Astrocyte (in vitro differentiated cells and primary cell): Measurements from ENCODE around the gene KCNMA1.

Experiments
- EZH2 ChIP-seq: IDR thresholded peaks from 2 replicates; pipeline ENCODE4 v1.6.1; 2012; ENCODE audit warnings: mild to moderate bottlenecking, low read length, inconsistent platforms; ENCODE audit not compliant: insufficient read depth
- TF ChIP-seq, protein P1 (sequence below): IDR thresholded peaks from 2 replicates; pipeline ENCODE4 v1.5.1; 2011; ENCODE audit warnings: low read depth, mild to moderate bottlenecking, inconsistent platforms, low read length, moderate library complexity; ENCODE audit not compliant: insufficient read depth

- TF ChIP-seq EZH2 = no peak
- TF ChIP-seq, protein P1, sequence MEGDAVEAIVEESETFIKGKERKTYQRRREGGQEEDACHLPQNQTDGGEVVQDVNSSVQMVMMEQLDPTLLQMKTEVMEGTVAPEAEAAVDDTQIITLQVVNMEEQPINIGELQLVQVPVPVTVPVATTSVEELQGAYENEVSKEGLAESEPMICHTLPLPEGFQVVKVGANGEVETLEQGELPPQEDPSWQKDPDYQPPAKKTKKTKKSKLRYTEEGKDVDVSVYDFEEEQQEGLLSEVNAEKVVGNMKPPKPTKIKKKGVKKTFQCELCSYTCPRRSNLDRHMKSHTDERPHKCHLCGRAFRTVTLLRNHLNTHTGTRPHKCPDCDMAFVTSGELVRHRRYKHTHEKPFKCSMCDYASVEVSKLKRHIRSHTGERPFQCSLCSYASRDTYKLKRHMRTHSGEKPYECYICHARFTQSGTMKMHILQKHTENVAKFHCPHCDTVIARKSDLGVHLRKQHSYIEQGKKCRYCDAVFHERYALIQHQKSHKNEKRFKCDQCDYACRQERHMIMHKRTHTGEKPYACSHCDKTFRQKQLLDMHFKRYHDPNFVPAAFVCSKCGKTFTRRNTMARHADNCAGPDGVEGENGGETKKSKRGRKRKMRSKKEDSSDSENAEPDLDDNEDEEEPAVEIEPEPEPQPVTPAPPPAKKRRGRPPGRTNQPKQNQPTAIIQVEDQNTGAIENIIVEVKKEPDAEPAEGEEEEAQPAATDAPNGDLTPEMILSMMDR = peak; percentile 89
Observed at GRCh38 chr10:77004917-77005564, 632.6 kb downstream of the KCNMA1 start.
